ENCODE measurements around the gene NME2. TPM values are rescaled to one million over a fixed set of nuclear protein-coding genes. Genes with fewer than 3 reads are reported as not detected.

The NME2 gene
- total and polyA plus RNA-seq, 10 of the 15 experiments (the other 5 are each of a cell fraction or from before 2014, with no cell fraction given) = 497 to 1,030 (median 786) TPM

- DNase-seq (ENCODE audit: low read depth, low spot score) = no peak
- FAIRE-seq = no peak
- in situ Hi-C loops (cut with MboI) = no loop called here
- no peak overlapping the region for H3K27ac ChIP-seq (ENCODE audit: control insufficient read depth, insufficient read depth)
- TF ChIP-seq USF2 (IDR thresholded peaks at IDR 0.05; ENCODE audit: borderline replicate concordance, low read depth, low read length) = no peak
- no peak for TF ChIP-seq SREBF1 (IDR thresholded peaks at IDR 0.05; ENCODE audit: low read length)
- TF ChIP-seq, protein P1, sequence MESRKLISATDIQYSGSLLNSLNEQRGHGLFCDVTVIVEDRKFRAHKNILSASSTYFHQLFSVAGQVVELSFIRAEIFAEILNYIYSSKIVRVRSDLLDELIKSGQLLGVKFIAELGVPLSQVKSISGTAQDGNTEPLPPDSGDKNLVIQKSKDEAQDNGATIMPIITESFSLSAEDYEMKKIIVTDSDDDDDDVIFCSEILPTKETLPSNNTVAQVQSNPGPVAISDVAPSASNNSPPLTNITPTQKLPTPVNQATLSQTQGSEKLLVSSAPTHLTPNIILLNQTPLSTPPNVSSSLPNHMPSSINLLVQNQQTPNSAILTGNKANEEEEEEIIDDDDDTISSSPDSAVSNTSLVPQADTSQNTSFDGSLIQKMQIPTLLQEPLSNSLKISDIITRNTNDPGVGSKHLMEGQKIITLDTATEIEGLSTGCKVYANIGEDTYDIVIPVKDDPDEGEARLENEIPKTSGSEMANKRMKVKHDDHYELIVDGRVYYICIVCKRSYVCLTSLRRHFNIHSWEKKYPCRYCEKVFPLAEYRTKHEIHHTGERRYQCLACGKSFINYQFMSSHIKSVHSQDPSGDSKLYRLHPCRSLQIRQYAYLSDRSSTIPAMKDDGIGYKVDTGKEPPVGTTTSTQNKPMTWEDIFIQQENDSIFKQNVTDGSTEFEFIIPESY (IDR thresholded peaks at IDR 0.05) = no peak
- ATAC-seq = no peak
- peaks cover 13% of the 10 kb centered on the region for H3K4me1 ChIP-seq (ENCODE audit: control insufficient read depth, insufficient read depth, low read length)
- BruUV-seq (replicated peaks) = no TSS peak
- H3K36me3 ChIP-seq (ENCODE audit: control insufficient read depth in 2 of 2, insufficient read depth in 2 of 2, low read length in 1 of 2) = no peaks in the 10 kb centered on the region
- ChIA-PET RAD21 (ENCODE audit: unreplicated experiment) (interaction anchor here (1.7 kb wide), 1 partner anchor 17 kb away, joined by 3 read pairs; no protein-coding TSS in a partner anchor), POLR2A (no interaction called here), SMC1A (ENCODE audit: uncharacterized antibody, unreplicated experiment) (interaction anchor here (2.1 kb wide), 1 partner anchor 14 kb away, joined by 6 read pairs; no protein-coding TSS in a partner anchor), CTCF (interaction anchor here (0.6 to 2.6 kb wide), 3 partner anchors 10 to 169 kb away, joined by 3 to 9 read pairs (median 4); partner anchors contain the start of gene NME1)
- no peaks in the 10 kb centered on the region for H4K20me1 ChIP-seq (ENCODE audit: control insufficient read depth, insufficient read depth)
- H3K9me3 ChIP-seq (replicated peaks; ENCODE audit: control insufficient read depth, insufficient read depth, low read length) = no peaks in the 10 kb centered on the region; the same call in 1 of the 3 replicates
- 17% methylated on average over 2 of the region's 2 CpGs for WGBS (ENCODE audit: insufficient coverage, insufficient replicate concordance, low lambda C conversion rate, missing lambda C conversion rate)
- H3K27me3 ChIP-seq (replicated peaks in 1 of 2; ENCODE audit: control insufficient read depth in 2 of 2, insufficient read depth in 2 of 2, low read length in 1 of 2) = no peaks in the 10 kb centered on the region
- H2AFZ ChIP-seq (ENCODE audit: control insufficient read depth, low read depth, low read length) = no peak overlapping the region
- H3K4me2 ChIP-seq (ENCODE audit: control insufficient read depth, insufficient read depth) = no peak overlapping the region
- H3K9ac ChIP-seq (ENCODE audit: control insufficient read depth, insufficient read depth, low read length) = no peak overlapping the region
- intact Hi-C loops (cut with micrococcal nuclease; ENCODE audit: unreplicated experiment) = no loop called here
- H3K79me2 ChIP-seq (ENCODE audit: control insufficient read depth, insufficient read depth, low read length) = no peaks in the 10 kb centered on the region
- no peak overlapping the region for H3K4me3 ChIP-seq
Measured at GRCh38 chr17:51133365-51133764, 32.8 kb upstream of the NME2 start.

Data from GM12878 (cell line).